ENCODE data around the gene TLE4.

Gene TLE4

GRCh38 chr9:79668956-79669355 lies 97.2 kb downstream of the TLE4 start:
- H3K9me2 ChIP-seq (replicated peaks; ENCODE audit: insufficient read depth, low read length) = no peaks in the 10 kb centered on the region
- TF ChIP-seq, protein P1, sequence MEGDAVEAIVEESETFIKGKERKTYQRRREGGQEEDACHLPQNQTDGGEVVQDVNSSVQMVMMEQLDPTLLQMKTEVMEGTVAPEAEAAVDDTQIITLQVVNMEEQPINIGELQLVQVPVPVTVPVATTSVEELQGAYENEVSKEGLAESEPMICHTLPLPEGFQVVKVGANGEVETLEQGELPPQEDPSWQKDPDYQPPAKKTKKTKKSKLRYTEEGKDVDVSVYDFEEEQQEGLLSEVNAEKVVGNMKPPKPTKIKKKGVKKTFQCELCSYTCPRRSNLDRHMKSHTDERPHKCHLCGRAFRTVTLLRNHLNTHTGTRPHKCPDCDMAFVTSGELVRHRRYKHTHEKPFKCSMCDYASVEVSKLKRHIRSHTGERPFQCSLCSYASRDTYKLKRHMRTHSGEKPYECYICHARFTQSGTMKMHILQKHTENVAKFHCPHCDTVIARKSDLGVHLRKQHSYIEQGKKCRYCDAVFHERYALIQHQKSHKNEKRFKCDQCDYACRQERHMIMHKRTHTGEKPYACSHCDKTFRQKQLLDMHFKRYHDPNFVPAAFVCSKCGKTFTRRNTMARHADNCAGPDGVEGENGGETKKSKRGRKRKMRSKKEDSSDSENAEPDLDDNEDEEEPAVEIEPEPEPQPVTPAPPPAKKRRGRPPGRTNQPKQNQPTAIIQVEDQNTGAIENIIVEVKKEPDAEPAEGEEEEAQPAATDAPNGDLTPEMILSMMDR (IDR thresholded peaks at IDR 0.05; ENCODE audit: low read length) = no peak
- TF ChIP-seq EZH2 (optimal IDR thresholded peaks at IDR 0.05; ENCODE audit: low read depth, low read length) (no peak), EZH2phosphoT487 (IDR thresholded peaks at IDR 0.05; ENCODE audit: low read length) (no peak)
- no peaks in the 10 kb centered on the region for H4K20me1 ChIP-seq (ENCODE audit: insufficient read depth, low read length)
- no peak for DNase-seq
- H2AFZ ChIP-seq (ENCODE audit: low read length) = no peak overlapping the region
- H3K4me2 ChIP-seq (ENCODE audit: low read depth, low read length) = no peak overlapping the region
- H3K36me3 ChIP-seq (replicated peaks; ENCODE audit: insufficient read depth, low read length) = no peaks in the 10 kb centered on the region
- H3K4me1 ChIP-seq (ENCODE audit: low read length) = no peaks in the 10 kb centered on the region
- no peaks in the 10 kb centered on the region for H3K9me3 ChIP-seq (replicated peaks; ENCODE audit: insufficient read depth, low read length)
- H3K79me2 ChIP-seq (ENCODE audit: low read length) = no peaks in the 10 kb centered on the region
- no peaks in the 10 kb centered on the region for H3K27me3 ChIP-seq (replicated peaks; ENCODE audit: insufficient read depth, low read length)
- no peak overlapping the region for H3K4me3 ChIP-seq (ENCODE audit: low read length)
- H3K9ac ChIP-seq (ENCODE audit: low read length) = no peak overlapping the region
- H3K27ac ChIP-seq (ENCODE audit: low read length) = no peak overlapping the region
- H3F3A ChIP-seq (ENCODE audit: insufficient read depth, low read length) = no peaks in the 10 kb centered on the region

GRCh38 chr9:79670269-79670961 lies 98.7 kb downstream of the TLE4 start:
- Histone ChIP-seq H3K4me3 (ENCODE audit: low read length) (no peak overlapping the region), H2AFZ (ENCODE audit: low read length) (no peak overlapping the region), H3K79me2 (ENCODE audit: low read length) (no peaks in the 10 kb centered on the region), H3K4me1 (ENCODE audit: low read length) (no peaks in the 10 kb centered on the region), H3K9me3 (replicated peaks; ENCODE audit: insufficient read depth, low read length) (no peaks in the 10 kb centered on the region), H3K36me3 (replicated peaks; ENCODE audit: insufficient read depth, low read length) (no peaks in the 10 kb centered on the region), H3K9me2 (replicated peaks; ENCODE audit: insufficient read depth, low read length) (no peaks in the 10 kb centered on the region), H3F3A (ENCODE audit: insufficient read depth, low read length) (no peaks in the 10 kb centered on the region), H3K27ac (ENCODE audit: low read length) (no peak overlapping the region), H3K9ac (ENCODE audit: low read length) (no peak overlapping the region), H3K4me2 (ENCODE audit: low read depth, low read length) (no peak overlapping the region), H4K20me1 (ENCODE audit: insufficient read depth, low read length) (no peaks in the 10 kb centered on the region), H3K27me3 (replicated peaks; ENCODE audit: insufficient read depth, low read length) (no peaks in the 10 kb centered on the region)
- TF ChIP-seq EZH2 (optimal IDR thresholded peaks at IDR 0.05; ENCODE audit: low read depth, low read length) (no peak), EZH2phosphoT487 (IDR thresholded peaks at IDR 0.05; ENCODE audit: low read length) (no peak)
- TF ChIP-seq, protein P1 (IDR thresholded peaks at IDR 0.05; ENCODE audit: low read length) = no peak
- DNase-seq = no peak

- Histone ChIP-seq H2AFZ (ENCODE audit: low read length) (no peak overlapping the region), H3K27ac (ENCODE audit: low read length) (no peak overlapping the region), H3K9ac (ENCODE audit: low read length) (no peak overlapping the region), H3K79me2 (ENCODE audit: low read length) (no peaks in the 10 kb centered on the region), H3F3A (ENCODE audit: insufficient read depth, low read length) (no peaks in the 10 kb centered on the region), H3K4me2 (ENCODE audit: low read depth, low read length) (no peak overlapping the region), H3K4me3 (ENCODE audit: low read length) (no peak overlapping the region), H4K20me1 (ENCODE audit: insufficient read depth, low read length) (no peaks in the 10 kb centered on the region), H3K4me1 (ENCODE audit: low read length) (no peaks in the 10 kb centered on the region), H3K9me2 (replicated peaks; ENCODE audit: insufficient read depth, low read length) (no peaks in the 10 kb centered on the region), H3K36me3 (replicated peaks; ENCODE audit: insufficient read depth, low read length) (no peaks in the 10 kb centered on the region), H3K27me3 (replicated peaks; ENCODE audit: insufficient read depth, low read length) (no peaks in the 10 kb centered on the region), H3K9me3 (replicated peaks; ENCODE audit: insufficient read depth, low read length) (no peaks in the 10 kb centered on the region)
- TF ChIP-seq EZH2phosphoT487 (IDR thresholded peaks at IDR 0.05; ENCODE audit: low read length) = no peak
- TF ChIP-seq EZH2 (optimal IDR thresholded peaks at IDR 0.05; ENCODE audit: low read depth, low read length) = no peak
- TF ChIP-seq, protein P1 (IDR thresholded peaks at IDR 0.05; ENCODE audit: low read length) = no peak
- DNase-seq = no peak
Measured at GRCh38 chr9:79671558-79671957, 99.8 kb downstream of the TLE4 start.
